H1 (cell line): ENCODE data around the gene CHEK2.

Experiments used
- POLR2A ChIP-seq, 2 experiments: IDR thresholded peaks; 1 replicate in 1 of 2; 2 replicates in 1 of 2; pipeline ENCODE4 v1.6.1; 2011; ENCODE audit warnings: low read depth in 2 of 2, low read length in 2 of 2, mild to moderate bottlenecking in 2 of 2; ENCODE audit errors: control extremely low read depth in 1 of 2
- TAF1 ChIP-seq: IDR thresholded peaks from 2 replicates; pipeline ENCODE4 v1.6.1; 2011; ENCODE audit warnings: mild to moderate bottlenecking, low read depth, low read length
- ZNF274 ChIP-seq: IDR thresholded peaks from 2 replicates; pipeline ENCODE4 v1.7.0; 2012; ENCODE audit warnings: low read length, borderline replicate concordance; ENCODE audit errors: extremely low read depth
- TF ChIP-seq, protein P1 (sequence below), 3 experiments: IDR thresholded peaks; 1 replicate in 2 of 3; 2 replicates in 1 of 3; pipeline versions ENCODE4 v1.5.1 to v1.6.1; 2011; ENCODE audit warnings: low read length in 3 of 3, mild to moderate bottlenecking in 3 of 3, inconsistent platforms in 2 of 3, low read depth in 1 of 3, moderate library complexity in 1 of 3; ENCODE audit not compliant: insufficient read depth in 1 of 3; ENCODE audit errors: control extremely low read depth in 1 of 3

DNA sequence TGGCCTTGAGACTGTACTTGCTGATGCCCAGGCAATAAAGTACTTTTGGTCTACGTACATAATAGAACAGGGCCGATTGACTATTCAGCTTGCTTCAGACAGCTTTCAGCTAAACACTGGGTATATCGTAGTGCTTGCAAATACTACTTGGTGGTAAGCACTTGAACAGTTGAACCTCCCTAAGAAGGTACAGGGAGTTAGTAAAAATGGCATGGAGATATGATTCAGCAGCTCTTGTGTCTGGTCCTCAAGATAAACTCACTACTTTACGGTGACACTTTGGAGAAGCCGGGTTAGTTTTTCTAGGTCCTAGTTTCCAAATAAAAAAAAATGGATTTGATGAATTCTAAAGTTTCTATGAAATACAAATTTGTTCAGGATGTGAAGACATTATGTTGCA is 38.2 kb upstream of the CHEK2 start:
- TF ChIP-seq ZNF274 (no peak), TAF1 (no peak), POLR2A (IDR thresholded peaks at IDR 0.05; ENCODE audit: control extremely low read depth in 1 of 2, low read depth in 2 of 2, low read length in 2 of 2) (no peak)
- TF ChIP-seq, protein P1, sequence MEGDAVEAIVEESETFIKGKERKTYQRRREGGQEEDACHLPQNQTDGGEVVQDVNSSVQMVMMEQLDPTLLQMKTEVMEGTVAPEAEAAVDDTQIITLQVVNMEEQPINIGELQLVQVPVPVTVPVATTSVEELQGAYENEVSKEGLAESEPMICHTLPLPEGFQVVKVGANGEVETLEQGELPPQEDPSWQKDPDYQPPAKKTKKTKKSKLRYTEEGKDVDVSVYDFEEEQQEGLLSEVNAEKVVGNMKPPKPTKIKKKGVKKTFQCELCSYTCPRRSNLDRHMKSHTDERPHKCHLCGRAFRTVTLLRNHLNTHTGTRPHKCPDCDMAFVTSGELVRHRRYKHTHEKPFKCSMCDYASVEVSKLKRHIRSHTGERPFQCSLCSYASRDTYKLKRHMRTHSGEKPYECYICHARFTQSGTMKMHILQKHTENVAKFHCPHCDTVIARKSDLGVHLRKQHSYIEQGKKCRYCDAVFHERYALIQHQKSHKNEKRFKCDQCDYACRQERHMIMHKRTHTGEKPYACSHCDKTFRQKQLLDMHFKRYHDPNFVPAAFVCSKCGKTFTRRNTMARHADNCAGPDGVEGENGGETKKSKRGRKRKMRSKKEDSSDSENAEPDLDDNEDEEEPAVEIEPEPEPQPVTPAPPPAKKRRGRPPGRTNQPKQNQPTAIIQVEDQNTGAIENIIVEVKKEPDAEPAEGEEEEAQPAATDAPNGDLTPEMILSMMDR (IDR thresholded peaks at IDR 0.05; ENCODE audit: control extremely low read depth in 1 of 3, insufficient read depth in 1 of 3, low read depth in 1 of 3, low read length in 3 of 3): no peak
